Activated CD4-positive, alpha-beta memory T cell treated with anti-CD3 and anti-CD28 coated beads for 36 hours (primary cell): ENCODE data around the gene PIK3CG. TPM values are rescaled to one million over a fixed set of nuclear protein-coding genes. Genes with fewer than 3 reads are reported as not detected.

ENCODE experiments used
- CTCF ChIA-PET: fragments of 350-600 bp; sonication (Branson Sonifier 250); formaldehyde crosslinking; loops from one replicate; lab custom pipeline; 2021; ENCODE audit warnings: antibody characterized with exemption, inconsistent platforms; lab: Charles Lee
- POLR2A ChIA-PET: fragments of 350-600 bp; sonication (Branson Sonifier 250); formaldehyde crosslinking; loops from one replicate; lab custom pipeline; 2021; ENCODE audit warnings: antibody characterized with exemption; lab: Charles Lee
- DNase-seq: peaks from one replicate; pipeline ENCODE4 v3.0.0-alpha.2; 2020
- H3K27ac Mint-ChIP-seq: one replicate; pipeline ENCODE4 v1.8.0; 2021; ENCODE audit warnings: mixed read lengths
- H3K27me3 Mint-ChIP-seq: one replicate; pipeline ENCODE4 v1.8.0; 2021; ENCODE audit warnings: mixed read lengths
- H3K36me3 Mint-ChIP-seq: one replicate; pipeline ENCODE4 v1.8.0; 2021; ENCODE audit warnings: mixed read lengths
- H3K4me1 Mint-ChIP-seq: one replicate; pipeline ENCODE4 v1.8.0; 2021; ENCODE audit warnings: low read depth, mixed read lengths
- H3K4me3 Mint-ChIP-seq: one replicate; pipeline ENCODE4 v1.8.0; 2021; ENCODE audit warnings: mild to moderate bottlenecking, mixed read lengths
- H3K9me3 Mint-ChIP-seq: one replicate; pipeline ENCODE4 v1.8.0; 2021; ENCODE audit warnings: mixed read lengths
- intact Hi-C: fragments of 100-400 bp; cut with micrococcal nuclease; formaldehyde crosslinking; loops from one replicate; pipeline ENCODE4 v1.15.1; 2023
- total RNA-seq, 2 experiments: library from RNA; stranded (reverse); gene quantifications; one replicate each; pipeline ENCODE4 v1.2.3, GENCODE V29; 2021

Gene PIK3CG
- total RNA-seq, 2 experiments from 2014 or later: 10.9 to 11.3 TPM

DNA sequence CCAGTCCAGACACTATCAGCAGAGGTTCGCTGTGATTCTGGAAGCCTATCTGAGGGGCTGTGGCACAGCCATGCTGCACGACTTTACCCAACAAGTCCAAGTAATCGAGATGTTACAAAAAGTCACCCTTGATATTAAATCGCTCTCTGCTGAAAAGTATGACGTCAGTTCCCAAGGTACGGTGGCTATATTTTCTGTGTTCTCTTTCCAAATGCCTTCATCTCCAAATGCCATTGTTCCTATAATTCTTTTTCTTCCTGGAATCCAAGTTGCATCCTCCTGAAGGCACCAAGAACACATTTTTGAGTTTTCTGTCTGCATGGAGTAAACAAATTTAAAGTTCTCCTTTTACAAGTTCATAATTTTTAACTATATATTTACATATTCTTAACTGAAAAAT lies 7.7 kb downstream of the PIK3CG start:
- Mint-ChIP-seq H3K4me3 (no peak overlapping the region), H3K27ac (no peak overlapping the region), H3K36me3 (peaks cover 47% of the 10 kb centered on the region), H3K9me3 (peaks cover 4% of the 10 kb centered on the region), H3K27me3 (no peaks in the 10 kb centered on the region), H3K4me1 (peaks cover 58% of the 10 kb centered on the region)
- ChIA-PET CTCF (no interaction called here), POLR2A (no interaction called here)
- intact Hi-C loops: no loop called here
- no peak for DNase-seq

DNA sequence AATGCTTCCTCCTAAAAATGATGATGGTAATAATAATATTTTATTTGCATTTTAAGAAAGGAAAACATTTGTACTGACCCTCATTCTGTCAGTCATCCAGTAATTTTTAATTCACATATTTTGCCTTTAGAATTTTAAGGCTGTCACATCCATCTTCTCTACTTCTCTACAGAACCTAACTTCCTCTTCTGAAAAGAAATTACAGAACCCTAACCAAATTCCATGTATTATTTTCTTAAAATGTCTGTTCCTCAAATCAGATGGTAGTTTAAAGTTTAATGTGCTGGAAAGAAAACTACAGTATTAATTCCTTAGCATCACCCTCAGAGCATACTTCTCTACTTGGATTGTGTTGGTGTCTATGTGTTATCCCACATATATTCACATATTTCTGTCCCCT lies 9.0 kb downstream of the PIK3CG start:
- intact Hi-C loops: no loop called here
- Mint-ChIP-seq H3K36me3 (peaks cover 39% of the 10 kb centered on the region), H3K4me1 (peaks cover 59% of the 10 kb centered on the region), H3K4me3 (no peak overlapping the region), H3K27me3 (no peaks in the 10 kb centered on the region), H3K27ac (no peak overlapping the region), H3K9me3 (peaks cover 4% of the 10 kb centered on the region)
- ChIA-PET POLR2A (no interaction called here), CTCF (no interaction called here)
- DNase-seq: no peak

DNA sequence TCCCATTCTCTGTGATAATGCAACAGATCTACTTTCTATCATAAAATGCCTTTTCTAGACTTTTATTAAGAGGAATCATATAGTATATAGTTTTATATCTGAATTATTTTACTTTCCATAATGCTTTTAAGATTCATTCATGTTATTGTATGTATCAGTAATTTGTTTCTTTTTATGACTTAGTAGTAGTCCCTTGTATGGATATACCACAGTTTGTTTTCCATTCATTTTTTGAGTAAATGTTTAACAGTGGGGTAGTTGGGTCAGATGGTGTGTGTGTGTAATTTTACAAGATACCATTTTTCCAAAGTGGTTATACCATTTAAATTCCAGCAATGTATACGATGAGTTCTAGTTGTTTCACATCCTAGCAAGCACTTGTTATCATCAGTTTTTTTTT lies 10.4 kb downstream of the PIK3CG start:
- peaks cover 4% of the 10 kb centered on the region for H3K9me3 Mint-ChIP-seq
- DNase-seq: no peak
- no peak overlapping the region for H3K27ac Mint-ChIP-seq
- peaks cover 47% of the 10 kb centered on the region for H3K4me1 Mint-ChIP-seq
- H3K4me3 Mint-ChIP-seq: no peak overlapping the region
- H3K36me3 Mint-ChIP-seq: peaks cover 41% of the 10 kb centered on the region
- ChIA-PET POLR2A (no interaction called here), CTCF (no interaction called here)
- H3K27me3 Mint-ChIP-seq: no peaks in the 10 kb centered on the region
- intact Hi-C loops: no loop called here

DNA sequence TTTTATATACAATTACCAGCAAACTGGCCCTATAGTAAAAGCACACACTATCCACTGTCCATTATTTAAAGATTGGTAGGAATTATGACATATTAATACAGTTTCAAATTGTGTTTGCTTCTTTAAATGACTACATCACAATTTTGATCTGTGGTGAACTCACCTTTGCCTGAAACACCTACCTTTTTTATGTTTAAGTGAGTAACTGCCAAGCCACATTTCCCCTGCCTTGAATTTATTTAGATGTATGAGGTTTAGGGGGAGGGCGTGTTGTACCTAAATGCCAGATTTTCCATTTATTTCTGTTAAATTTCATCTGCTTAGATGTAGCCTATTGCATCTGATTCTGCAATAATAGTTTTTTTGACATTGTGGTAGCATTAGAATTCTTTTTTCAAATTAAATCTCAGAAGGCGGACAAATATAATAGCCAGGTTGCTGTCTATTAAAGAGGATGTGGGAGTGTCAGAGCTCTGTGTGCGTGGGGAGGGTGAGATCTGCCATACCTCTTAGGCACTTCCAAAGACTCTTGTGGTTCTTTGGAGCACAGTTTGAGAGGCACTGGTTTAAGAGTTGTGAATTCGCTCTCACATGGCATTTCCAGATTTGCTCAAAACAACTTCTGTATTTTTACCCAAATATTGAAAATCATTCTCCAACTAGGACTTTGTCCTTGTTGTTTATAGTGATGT lies 13.8 kb downstream of the PIK3CG start:
- Mint-ChIP-seq H3K27me3 (no peaks in the 10 kb centered on the region), H3K36me3 (peaks cover 51% of the 10 kb centered on the region), H3K27ac (no peak overlapping the region), H3K4me3 (no peak overlapping the region), H3K4me1 (peaks cover 22% of the 10 kb centered on the region), H3K9me3 (peaks cover 4% of the 10 kb centered on the region)
- intact Hi-C loops: no loop called here
- ChIA-PET CTCF (no interaction called here), POLR2A (no interaction called here)
- DNase-seq: no peak

DNA sequence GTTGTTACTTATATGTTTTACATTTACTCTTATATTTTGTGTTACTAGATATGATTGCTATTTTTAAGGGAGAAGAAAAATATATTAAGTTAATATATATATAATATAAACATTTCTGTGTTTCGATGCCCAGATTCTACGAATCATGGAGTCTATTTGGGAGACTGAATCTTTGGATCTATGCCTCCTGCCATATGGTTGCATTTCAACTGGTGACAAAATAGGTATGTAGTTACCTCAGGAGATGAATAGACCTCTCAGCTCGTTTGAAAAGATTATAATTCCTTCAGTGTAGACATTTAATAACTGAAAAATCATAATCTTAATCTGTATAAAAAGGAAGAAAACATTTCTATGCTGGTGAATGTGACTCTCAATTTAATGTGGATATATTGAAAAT lies 16.9 kb downstream of the PIK3CG start:
- Mint-ChIP-seq H3K27ac (no peak overlapping the region), H3K9me3 (no peaks in the 10 kb centered on the region), H3K27me3 (no peaks in the 10 kb centered on the region), H3K4me3 (no peak overlapping the region), H3K4me1 (peaks cover 19% of the 10 kb centered on the region), H3K36me3 (peaks cover 52% of the 10 kb centered on the region)
- ChIA-PET CTCF (no interaction called here), POLR2A (interaction anchor here (0.8 kb wide), 1 partner anchor 11 kb away, joined by 3 read pairs; no protein-coding TSS in a partner anchor)
- intact Hi-C loops: no loop called here
- DNase-seq: no peak

DNA sequence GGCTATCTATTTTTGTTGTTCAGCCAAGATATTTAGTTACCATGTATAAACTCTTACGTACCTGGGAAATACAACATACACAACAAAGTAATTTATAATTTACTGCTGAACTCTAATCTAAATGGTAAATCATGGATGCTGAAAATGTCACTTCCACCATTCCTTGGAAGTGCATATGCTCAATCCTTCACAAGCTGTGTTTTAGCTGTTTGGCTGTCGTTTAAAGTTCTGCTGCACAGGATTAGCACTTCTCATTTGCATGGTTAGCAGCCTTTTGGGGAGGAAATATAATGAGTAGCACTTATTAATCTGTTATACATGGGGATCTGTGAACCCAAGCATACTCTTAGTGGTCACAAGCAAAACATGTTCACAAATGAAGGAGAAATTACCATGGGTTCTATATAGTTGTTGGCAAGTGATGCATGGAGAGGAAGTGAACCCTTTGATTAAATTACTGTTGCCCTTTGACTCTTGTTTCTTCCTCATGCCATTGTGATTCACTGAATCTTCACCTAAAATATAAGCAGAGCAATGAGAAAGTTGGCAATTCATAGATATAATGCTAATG lies 18.5 kb downstream of the PIK3CG start:
- Mint-ChIP-seq H3K4me1 (peaks cover 24% of the 10 kb centered on the region), H3K36me3 (peaks cover 61% of the 10 kb centered on the region), H3K27me3 (no peaks in the 10 kb centered on the region), H3K4me3 (no peak overlapping the region), H3K9me3 (no peaks in the 10 kb centered on the region), H3K27ac (no peak overlapping the region)
- CTCF ChIA-PET: no interaction called here
- intact Hi-C loops: no loop called here
- no peak for DNase-seq
- POLR2A ChIA-PET: no interaction called here

DNA sequence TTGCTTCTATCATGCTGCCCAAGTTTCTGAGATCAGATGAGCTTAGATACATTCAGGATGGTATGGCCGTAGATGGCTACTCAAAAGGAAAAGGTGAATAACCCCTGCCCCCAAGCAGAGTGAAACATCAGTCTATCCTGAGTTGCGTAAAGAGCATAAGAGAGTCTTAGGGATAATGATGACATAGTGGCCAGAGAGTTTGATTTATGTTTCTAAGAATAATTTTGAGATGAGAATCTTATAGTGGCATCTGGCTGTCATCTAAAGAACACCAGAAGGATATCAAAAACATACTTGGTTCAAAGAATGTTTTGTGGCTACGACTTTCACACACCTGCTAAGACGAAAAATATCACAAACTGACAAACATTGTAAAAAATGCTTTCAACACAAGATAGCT lies 20.6 kb downstream of the PIK3CG start:
- H3K4me3 Mint-ChIP-seq: no peak overlapping the region
- CTCF ChIA-PET: no interaction called here
- H3K36me3 Mint-ChIP-seq: peaks cover 61% of the 10 kb centered on the region

DNA sequence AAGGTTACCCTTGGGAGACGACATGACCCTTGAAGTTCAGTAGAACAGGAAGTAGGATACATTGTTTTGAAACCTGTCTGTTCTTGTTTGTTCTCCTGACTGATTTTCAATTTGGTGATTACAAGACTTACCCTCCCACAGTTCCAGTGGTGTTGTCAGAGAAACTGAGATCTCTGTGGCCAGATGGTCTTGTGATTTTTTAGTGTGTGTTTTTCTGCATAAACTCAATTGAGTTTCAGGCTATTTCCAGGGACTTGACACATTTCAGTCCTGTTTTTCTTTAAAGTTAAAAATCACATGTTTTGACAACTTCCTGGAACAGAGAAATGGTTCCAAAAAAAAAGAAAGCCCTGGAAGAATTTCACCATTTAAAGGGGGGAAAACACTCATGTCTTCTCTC lies 22.3 kb downstream of the PIK3CG start:
- intact Hi-C loops: loop anchor here (1.0 to 2.0 kb wide), 2 partner anchors 17 to 21 kb away; no protein-coding TSS in a partner anchor

More for the DNA sequence above, 20.6 kb downstream of the PIK3CG start:
- intact Hi-C loops: loop anchor here (2.0 kb wide), 1 partner anchor 15 kb away; no protein-coding TSS in a partner anchor
- peaks cover 17% of the 10 kb centered on the region for H3K4me1 Mint-ChIP-seq
- DNase-seq: no peak
- H3K27me3 Mint-ChIP-seq: no peaks in the 10 kb centered on the region
- no peak overlapping the region for H3K27ac Mint-ChIP-seq
- POLR2A ChIA-PET: no interaction called here
- H3K9me3 Mint-ChIP-seq: no peaks in the 10 kb centered on the region

DNA sequence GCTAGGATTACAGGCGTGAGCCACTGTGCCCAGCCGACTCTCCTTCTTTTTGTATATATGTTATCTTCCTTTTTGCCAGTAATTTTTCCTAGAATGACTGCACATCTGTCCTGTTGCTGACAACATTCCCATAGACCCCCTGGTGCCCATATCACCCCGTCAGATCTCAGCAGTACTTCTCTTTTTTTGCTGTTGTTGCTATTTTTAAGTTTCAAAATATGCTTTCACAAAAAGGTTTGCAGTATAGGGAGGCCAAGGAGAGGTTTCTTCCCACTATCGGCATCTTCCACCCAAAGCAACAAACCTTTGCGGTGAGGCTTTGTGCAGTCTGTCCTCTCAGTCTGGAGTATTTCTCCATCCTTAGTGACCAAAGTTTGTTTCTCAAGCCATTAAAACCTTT lies 23.1 kb downstream of the PIK3CG start:
- CTCF ChIA-PET: no interaction called here
- POLR2A ChIA-PET: no interaction called here
- intact Hi-C loops: no loop called here
- H3K4me3 Mint-ChIP-seq: no peak overlapping the region
- no peak for DNase-seq
- peaks cover 60% of the 10 kb centered on the region for H3K36me3 Mint-ChIP-seq
- no peaks in the 10 kb centered on the region for H3K27me3 Mint-ChIP-seq
- H3K9me3 Mint-ChIP-seq: no peaks in the 10 kb centered on the region
- H3K27ac Mint-ChIP-seq: no peak overlapping the region
- H3K4me1 Mint-ChIP-seq: peaks cover 19% of the 10 kb centered on the region

More for the DNA sequence above, 22.3 kb downstream of the PIK3CG start:
- DNase-seq: no peak
- Mint-ChIP-seq H3K4me3 (no peak overlapping the region), H3K4me1 (peaks cover 19% of the 10 kb centered on the region), H3K27me3 (no peaks in the 10 kb centered on the region), H3K9me3 (no peaks in the 10 kb centered on the region), H3K36me3 (peaks cover 59% of the 10 kb centered on the region), H3K27ac (peak overlapping the region; percentile 18)
- CTCF ChIA-PET: no interaction called here
- POLR2A ChIA-PET: no interaction called here

DNA sequence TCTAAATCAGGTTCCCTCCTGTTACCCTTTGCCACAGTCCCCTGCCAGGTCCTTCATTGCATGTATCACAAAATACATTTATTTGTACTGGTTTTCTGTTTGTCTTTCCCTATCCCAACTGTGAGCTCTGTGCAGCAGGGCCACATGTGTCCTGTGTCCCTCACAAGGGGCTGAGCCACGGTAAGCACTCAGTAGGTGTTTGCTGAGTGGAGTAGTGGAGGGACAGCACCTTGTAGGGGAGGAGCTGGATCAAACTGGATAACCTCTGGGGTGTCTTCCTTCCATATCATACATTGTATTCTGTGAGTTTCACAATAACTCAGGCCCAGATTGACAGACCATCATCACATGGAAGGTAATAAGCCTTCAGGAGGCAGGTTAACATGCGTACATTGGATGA lies 25.9 kb downstream of the PIK3CG start:
- no peak overlapping the region for H3K27ac Mint-ChIP-seq
- peaks cover 25% of the 10 kb centered on the region for H3K4me1 Mint-ChIP-seq
- H3K4me3 Mint-ChIP-seq: no peak overlapping the region
- ChIA-PET CTCF (no interaction called here), POLR2A (no interaction called here)
- H3K27me3 Mint-ChIP-seq: no peaks in the 10 kb centered on the region
- no peak for DNase-seq
- H3K36me3 Mint-ChIP-seq: peaks cover 48% of the 10 kb centered on the region
- intact Hi-C loops: loop anchor here (1.0 kb wide), 1 partner anchor 36 kb away; no protein-coding TSS in a partner anchor
- H3K9me3 Mint-ChIP-seq: no peaks in the 10 kb centered on the region

DNA sequence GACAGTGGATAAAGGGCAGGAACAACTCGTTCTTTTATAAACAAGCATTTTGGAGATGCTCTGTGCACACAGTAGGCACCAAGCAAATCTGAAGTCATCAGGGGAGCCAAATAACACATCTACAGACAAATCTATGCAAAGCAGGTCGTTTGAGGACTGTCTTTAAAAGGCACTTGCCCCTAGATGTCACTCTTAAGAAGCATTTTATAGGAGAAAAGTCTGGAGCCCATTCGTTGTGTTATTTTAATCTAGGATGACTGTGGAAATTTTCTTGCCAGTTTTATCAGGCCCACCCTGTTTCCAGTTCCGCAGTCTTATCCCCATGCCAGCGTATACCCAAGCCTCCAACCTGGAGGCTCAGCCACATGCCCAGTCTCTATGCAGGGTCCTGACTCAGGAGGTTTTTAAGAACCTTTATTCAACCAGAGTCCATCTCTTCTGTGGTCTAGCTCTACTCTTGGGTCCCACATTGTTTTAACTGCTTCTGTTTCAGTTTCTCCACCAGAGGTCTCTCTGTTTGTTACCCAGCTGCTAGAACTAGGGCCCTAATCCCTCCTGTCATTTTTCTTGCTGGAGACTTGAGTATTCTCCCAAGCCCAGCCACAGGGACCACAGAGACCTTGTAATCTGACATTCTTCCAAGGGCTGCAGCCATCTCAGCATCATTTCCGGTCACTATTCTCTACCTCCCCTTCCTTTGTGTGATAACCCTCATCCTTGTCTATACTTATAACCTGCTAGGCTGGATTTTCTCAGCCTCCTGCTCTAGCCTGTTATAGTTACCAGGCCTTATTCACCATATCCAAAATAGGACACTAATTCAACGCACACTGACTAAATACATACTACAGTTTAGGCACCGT lies 26.7 kb downstream of the PIK3CG start:
- ChIA-PET CTCF (no interaction called here), POLR2A (no interaction called here)
- Mint-ChIP-seq H3K9me3 (no peaks in the 10 kb centered on the region), H3K36me3 (peaks cover 48% of the 10 kb centered on the region), H3K27ac (no peak overlapping the region), H3K4me3 (no peak overlapping the region), H3K4me1 (peaks cover 23% of the 10 kb centered on the region), H3K27me3 (no peaks in the 10 kb centered on the region)
- DNase-seq: no peak
- intact Hi-C loops: no loop called here

DNA sequence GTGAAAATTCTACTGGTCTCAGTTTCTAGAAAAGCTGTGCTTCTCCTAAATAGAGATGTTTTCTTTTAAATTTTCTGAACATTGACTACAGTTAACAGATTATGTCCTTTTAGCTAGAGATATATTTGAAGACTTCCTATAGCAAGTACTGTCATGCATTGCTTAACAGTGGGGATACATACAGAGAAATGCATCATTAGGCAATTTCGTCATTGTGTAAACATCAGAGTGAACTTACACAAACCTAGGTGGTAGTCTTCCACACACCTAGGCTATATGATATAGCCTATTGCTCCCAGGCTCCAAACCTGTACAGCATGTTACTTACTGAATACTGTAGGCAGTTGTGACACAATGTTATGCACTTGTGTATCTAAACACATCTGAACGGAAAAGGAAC lies 28.5 kb downstream of the PIK3CG start:
- H3K9me3 Mint-ChIP-seq: peaks cover 6% of the 10 kb centered on the region
- no peak overlapping the region for H3K27ac Mint-ChIP-seq
- H3K27me3 Mint-ChIP-seq: no peaks in the 10 kb centered on the region
- peaks cover 15% of the 10 kb centered on the region for H3K4me1 Mint-ChIP-seq
- ChIA-PET POLR2A (no interaction called here), CTCF (interaction anchor here (0.6 to 1.2 kb wide), 2 partner anchors 256 to 895 kb away, joined by 3 to 4 read pairs; no protein-coding TSS in a partner anchor)
- intact Hi-C loops: no loop called here
- DNase-seq: no peak
- H3K36me3 Mint-ChIP-seq: peaks cover 55% of the 10 kb centered on the region
- H3K4me3 Mint-ChIP-seq: no peak overlapping the region
